ENCODE measurements around the gene ASB13. TPM values are rescaled to one million over a fixed set of nuclear protein-coding genes. Genes with fewer than 3 reads are reported as not detected.

The ASB13 gene
- total and polyA plus RNA-seq, 2 donors (not counting 1 experiment from before 2014, with no cell fraction given): 2.5 to 4.4 TPM

- no peaks in the 10 kb centered on the region for H4K20me1 ChIP-seq (ENCODE audit: control insufficient read depth, insufficient read depth, low read length, poor library complexity, severe bottlenecking)
- TF ChIP-seq EZH2 (IDR thresholded peaks at IDR 0.05; ENCODE audit: borderline replicate concordance, insufficient read depth, low read depth, low read length, poor library complexity, severe bottlenecking) (no peak), CTCF (IDR thresholded peaks at IDR 0.05) (no peak)
- WGBS (ENCODE audit: insufficient coverage): 92% methylated on average over 45 of the region's 50 CpGs
- peaks cover 26% of the 10 kb centered on the region for H3K4me1 Mint-ChIP-seq
- peaks cover 21 to 23% of the 10 kb centered on the region in 2 donors for H3K4me1 ChIP-seq (ENCODE audit: control insufficient read depth in 2 of 2, insufficient read depth in 2 of 2, low read length in 2 of 2)
- peaks cover 3% of the 10 kb centered on the region for H3K27me3 Mint-ChIP-seq
- no peak overlapping the region for H3K4me3 Mint-ChIP-seq
- no peak overlapping the region for H3K27ac Mint-ChIP-seq
- no peak overlapping the region for H3K27ac ChIP-seq (ENCODE audit: low read length in 2 of 2)
- H3K36me3 ChIP-seq (replicated peaks in 1 of 2; ENCODE audit: control extremely low read depth in 1 of 2, control insufficient read depth in 1 of 2, extremely low read depth in 1 of 2, insufficient read depth in 2 of 2, low read length in 1 of 2): peaks cover 0 to 2% of the 10 kb centered on the region in 2 experiments
- no peak for DNase-seq
- H3K4me2 ChIP-seq (replicated peaks; ENCODE audit: low read depth, low read length, poor library complexity, severe bottlenecking): no peak overlapping the region
- ATAC-seq (ENCODE audit: low read depth): no peak
- CTCF ChIA-PET: no interaction called here
- no peaks in the 10 kb centered on the region for H3K27me3 ChIP-seq (replicated peaks in 1 of 4; ENCODE audit: control extremely low read depth in 1 of 4, control insufficient read depth in 3 of 4, insufficient read depth in 4 of 4, low read length in 3 of 4)
- no peak overlapping the region for H2AFZ ChIP-seq (ENCODE audit: insufficient read depth, low read depth, low read length, poor library complexity, severe bottlenecking)
- H3K79me2 ChIP-seq (ENCODE audit: control insufficient read depth, insufficient read depth, low read length): no peaks in the 10 kb centered on the region
- POLR2A ChIA-PET: no interaction called here
- no peak overlapping the region for H3K9ac ChIP-seq (ENCODE audit: low read length)
- no peaks in the 10 kb centered on the region for H3K9me3 ChIP-seq (ENCODE audit: control extremely low read depth in 1 of 3, control insufficient read depth in 2 of 3, insufficient read depth in 1 of 3, low read length in 2 of 3)
- H3K9me3 Mint-ChIP-seq (ENCODE audit: insufficient read depth): no peaks in the 10 kb centered on the region
- H3K4me3 ChIP-seq (ENCODE audit: control extremely low read depth in 1 of 5, extremely low read depth in 1 of 5, insufficient read depth in 1 of 5, low read depth in 2 of 5, low read length in 4 of 5): no peak overlapping the region
- intact Hi-C loops (cut with micrococcal nuclease): no loop called here
These were observed 17.6 kb downstream of the ASB13 start for GRCh38 chr10:5648494-5649457.
